HG03060 (cell line): ENCODE measurements around the gene CLEC12A.
"Not testable (repeated sequence)": the region's sequence is repeated elsewhere in the genome, so short reads cannot be mapped to it uniquely, and the experiment has no call there.

ENCODE experiments used
- ATAC-seq: cut with Tn5 transposase; IDR thresholded peaks from one replicate; pipeline ENCODE4 v1.9.1; 2021; ENCODE audit warnings: low read depth, moderate number of reproducible peaks; ENCODE audit not compliant: unreplicated experiment

CLEC12A gene

DNA sequence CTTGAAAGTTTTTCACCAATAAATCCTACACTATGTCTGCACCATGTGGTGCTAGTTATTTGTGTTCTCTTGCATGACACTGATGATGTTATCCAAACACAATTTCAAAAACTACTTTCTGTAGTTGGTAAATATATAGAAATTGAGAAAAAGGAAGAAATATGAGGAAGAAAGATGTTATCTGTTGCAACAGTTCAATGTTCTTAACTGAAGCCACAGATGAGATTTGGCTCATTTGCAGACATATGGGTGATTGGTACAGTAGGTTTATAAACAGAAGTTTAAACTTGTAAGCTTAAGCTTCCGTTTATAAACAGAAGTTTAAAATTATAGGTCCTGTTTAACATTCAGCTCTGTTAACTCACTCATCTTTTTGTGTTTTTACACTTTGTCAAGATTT lies at the start of gene CLEC12A:
Gene CLEC12A (plus strand): TSS at position 229 of the 400 bp plus-strand sequence. CDS start 188 bp downstream, outside the sequence.
- no peak for ATAC-seq

DNA sequence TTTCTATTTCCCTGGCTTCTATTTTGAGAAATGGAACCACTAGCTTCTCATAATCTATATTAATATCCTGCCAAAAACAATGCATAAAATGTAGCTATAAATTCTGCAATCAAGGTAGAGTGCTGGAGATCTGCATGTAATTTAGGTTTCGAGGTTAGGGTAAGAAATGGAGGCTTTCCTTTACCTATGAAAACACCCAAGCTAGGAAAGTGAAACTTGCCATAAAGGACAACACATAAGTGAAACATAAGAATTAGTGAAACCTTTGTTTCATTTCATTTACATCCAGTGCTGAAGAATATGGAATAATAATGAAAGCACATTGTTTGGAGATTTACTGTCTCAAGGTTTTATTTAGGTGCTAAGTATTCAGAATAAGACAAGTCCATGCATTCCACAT lies 48.8 kb upstream of the CLEC12A start:
- no peak for ATAC-seq

DNA sequence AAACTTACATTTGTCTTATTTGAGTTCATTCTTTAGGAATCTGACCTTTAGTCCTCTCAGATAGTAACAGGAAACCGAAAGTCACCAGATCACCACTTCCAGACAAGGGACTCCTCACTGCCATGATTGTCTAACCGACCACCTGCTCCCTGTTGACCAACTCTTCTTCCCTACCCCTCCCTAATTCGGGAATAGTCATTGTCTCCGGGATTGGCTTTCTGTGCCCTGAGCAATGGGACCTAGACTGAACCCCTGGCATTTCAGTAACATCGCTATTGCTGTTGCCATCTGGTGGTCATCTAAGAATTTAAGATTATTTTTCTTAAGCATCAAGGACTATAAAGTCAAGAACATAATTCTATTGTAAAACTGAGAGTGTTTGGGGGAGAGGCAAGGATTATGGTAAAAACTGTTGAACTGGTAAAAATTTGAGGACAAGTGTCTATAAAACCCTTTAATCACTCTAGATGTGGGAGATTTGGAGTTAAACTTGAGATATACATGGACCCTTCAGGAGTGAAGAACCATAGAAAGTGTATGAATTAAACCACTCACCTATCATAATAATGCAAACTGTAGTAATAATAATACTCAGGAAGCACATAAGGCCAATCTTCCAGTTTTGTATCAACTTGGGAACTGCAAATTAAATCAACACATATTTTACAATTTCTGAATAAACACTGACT lies 45.4 kb upstream of the CLEC12A start:
- no peak for ATAC-seq

DNA sequence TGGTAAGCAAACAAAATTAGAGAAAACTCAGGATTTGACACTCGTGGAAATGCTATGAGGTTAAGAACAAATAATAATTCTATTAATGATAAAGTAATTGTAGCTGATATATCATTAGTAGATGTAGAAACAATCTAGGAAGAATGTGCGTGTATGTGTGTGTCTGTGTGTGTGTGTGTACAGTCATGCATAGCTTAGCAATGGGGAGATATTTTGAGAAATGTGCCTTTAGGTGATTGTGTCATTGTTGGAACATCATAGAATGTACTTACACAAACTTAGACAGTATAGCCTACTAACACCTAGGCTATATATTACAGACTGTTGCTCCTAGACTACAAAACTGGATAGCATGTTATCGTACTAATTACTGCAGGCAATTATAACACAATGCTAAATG lies 44.3 kb upstream of the CLEC12A start:
- no peak for ATAC-seq

DNA sequence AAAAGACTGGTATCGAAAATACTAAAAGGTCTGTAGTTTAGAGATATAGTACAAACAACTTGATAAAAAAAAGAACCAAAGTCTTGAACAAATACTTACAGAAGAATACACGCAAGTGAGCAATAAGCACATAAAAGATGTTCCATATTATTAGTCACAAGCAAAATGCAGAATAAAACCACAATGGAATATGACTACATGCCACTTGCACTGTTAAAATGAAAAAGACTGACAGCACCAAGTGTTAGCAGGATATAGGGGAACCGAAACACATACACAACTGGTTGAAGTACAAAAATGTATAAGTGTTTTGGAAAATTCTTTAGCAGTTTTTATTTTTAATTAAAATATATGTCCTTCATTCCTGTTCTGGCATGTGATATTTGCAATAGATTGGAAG lies 42.6 kb upstream of the CLEC12A start:
- no peak for ATAC-seq

DNA sequence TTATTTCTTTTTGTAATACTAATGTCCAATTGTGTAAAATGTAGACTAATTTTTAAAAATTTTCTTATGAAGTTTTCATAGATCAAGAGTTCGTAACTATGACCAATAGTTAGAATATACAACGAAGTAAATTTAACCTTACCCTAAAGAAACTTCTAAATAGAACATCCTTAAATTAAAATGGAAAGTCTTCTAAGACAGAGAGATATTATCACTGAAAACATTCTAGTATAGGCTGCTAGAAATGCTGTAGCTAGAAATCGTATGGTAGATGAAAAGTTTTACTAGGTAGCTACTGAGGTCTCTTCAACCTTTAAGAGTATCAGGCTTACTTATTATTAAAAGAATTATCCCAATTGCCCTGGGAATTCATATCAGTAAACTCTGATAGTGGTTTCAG lies 40.0 kb upstream of the CLEC12A start:
- no peak for ATAC-seq

DNA sequence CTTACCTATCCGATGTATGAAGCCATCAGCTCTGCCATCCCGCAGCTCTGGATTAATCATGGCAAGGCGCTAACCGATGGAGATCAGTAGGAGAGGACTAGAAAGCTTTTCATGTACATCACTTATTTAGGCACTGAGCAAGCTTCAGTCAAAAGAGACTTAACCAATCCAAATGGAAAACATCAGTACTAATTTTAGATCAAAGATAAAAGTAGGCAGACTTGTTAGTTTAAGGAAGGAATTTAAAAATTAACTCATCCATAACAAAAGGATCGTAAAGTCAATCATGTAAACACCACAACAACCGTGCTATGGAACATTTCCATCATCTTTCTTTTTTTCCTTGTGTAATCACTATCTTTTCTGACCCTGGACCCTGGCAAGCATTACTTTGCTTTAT lies 38.9 kb upstream of the CLEC12A start, which contains the start of gene CLEC2A:
Gene CLEC2A (minus strand): TSS at position 101 of the 400 bp plus-strand sequence. CDS start 41 bp downstream, at position 60.
- ATAC-seq: no peak

DNA sequence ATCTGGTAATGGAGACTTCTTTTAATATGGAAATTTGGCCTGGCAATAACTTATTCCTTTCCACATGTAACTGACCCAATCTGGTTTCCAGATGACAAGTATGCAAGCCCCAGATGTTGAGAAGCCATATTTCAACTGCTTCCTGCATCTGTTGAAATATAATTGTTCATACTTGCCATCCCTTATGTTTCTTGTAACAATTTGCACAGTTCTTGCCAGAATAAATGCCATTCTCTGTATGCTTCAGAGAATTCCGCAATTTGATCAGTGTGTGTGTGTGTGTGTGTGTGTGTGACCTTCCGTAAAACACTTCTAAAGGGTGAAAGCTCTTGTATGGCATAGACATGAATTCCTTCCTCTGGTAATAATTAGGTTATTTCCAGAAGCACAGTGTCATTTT lies 37.3 kb upstream of the CLEC12A start:
- no peak for ATAC-seq

DNA sequence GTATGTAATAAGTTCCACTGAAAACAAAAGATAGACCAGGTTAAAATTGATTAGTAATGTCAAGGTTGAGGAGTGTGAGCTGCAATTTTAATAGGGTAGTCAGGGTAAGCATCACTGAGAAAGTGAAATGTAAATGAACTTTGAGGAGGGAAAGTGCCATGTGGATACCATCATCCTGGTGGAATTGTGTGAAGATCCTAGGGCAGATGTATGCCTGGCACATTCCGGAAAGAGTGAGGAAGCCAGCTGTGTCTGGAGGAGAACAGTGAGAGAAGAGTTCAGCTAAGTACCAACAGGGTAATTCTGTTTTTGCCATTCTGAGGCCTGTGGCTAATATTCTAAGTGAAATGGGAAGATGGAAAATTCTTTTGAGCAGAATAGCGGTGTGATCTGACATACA lies 36.2 kb upstream of the CLEC12A start:
- ATAC-seq: no peak

DNA sequence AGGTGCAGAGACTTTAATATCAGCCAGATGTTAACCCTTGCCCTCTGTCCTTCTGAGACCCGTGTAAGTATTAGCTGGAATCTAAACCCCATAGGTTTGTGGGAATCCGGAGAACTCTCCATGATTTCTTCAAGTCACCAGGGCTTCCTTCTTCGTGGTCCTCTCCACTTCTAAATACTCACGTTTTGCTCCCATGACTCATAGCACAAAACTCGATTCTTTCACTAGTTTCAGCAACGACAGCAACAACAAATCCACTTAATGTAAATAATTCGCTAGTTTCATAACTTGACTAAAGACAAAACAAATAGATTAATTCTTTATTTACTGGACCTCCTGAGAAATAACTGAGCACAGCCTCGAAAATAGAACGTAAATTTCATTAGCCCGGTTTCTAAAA lies 34.6 kb upstream of the CLEC12A start:
- no peak for ATAC-seq

DNA sequence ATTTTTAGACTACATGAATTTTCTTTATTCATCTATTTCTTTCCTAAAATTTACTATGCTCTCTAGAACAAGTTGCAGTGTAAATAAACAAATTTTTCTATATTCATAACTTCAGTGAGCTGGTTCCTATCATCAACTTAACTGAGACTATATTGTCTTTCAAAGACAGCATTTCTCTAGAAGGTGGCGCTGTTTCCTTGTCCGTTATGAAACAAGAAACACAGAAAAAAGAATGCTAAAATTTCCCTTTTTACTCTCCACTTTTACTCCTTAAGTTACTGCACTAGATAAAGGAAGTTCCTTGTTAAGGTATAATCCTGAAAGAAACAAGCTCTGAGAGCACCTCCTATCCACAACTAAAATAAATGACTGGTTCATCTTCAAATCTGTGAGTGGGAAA lies 30.8 kb upstream of the CLEC12A start:
- ATAC-seq: no peak

DNA sequence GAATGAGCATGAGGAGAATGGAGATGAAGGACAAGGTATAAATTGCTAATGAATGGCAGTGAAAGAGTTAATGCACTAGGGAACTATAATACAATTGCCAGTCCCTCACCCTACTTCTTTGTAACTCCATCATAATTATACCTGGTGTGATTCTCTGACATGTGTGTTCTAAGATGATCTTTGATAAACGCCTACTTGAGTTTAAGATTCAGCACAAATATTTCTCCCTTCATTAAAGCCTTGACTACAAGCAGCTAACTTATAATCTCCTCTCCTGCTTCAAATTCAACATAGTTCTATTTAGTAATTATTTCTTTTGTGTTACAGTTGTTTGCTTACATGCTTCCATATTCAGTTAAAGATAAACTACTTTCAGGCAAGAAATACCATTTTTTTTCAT lies 29.4 kb upstream of the CLEC12A start:
- ATAC-seq: no peak

DNA sequence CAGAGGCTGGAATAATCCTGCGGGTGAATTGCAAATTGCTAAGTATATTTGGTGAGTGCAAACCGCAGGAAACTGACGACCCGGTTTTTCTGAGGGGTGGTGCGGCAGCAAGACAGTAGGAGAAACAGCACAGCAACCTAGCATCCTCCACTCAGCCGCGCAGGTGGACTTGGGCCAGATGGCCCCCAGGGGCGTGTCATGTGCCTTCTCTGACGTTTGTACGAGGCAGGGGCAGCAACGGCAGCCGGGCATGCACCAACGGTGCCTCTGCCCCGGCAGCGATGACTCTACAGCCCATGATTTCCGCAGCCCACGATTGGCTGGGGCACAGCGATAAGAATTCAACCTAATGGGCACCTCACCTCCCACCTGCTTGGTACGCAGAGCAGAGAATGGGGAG lies 28.0 kb upstream of the CLEC12A start:
- no peak for ATAC-seq

DNA sequence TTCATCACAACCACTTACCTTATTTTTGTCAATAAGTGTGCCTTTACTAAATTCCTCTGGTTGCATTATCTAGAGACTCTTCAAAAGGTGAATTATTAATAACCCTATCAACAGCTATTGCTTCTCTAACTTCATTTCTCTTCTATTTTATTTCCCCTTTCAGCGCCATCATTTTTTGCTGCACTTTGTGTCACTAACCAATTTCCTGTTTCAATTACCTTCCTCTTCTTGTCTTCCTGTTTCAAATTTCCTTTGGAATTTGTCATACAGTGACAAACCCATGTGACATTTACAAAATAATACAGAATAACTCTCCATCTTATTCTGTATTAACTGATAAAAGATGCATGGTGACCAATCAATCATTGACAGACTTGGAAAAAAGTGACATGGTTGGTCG lies 26.8 kb upstream of the CLEC12A start:
- ATAC-seq: no peak

DNA sequence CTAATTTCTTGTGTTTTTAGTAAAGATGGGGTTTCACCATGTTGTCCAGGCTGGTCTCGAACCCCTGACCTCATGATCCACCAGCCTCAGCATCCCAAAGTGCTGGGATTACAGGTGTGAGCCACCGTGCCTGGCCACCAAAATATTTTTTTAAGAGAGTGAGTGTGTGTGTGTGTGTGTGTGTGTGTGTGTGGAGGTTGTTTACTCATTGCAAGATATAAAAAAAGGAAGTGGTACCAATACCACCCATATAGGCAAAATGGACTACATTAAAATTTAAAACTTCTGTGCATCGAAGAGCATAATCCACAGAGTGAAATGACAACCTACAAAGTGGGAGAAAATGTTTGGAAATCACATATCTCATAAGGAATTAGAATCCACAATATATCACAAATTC lies 23.5 kb upstream of the CLEC12A start:
- ATAC-seq: no peak

DNA sequence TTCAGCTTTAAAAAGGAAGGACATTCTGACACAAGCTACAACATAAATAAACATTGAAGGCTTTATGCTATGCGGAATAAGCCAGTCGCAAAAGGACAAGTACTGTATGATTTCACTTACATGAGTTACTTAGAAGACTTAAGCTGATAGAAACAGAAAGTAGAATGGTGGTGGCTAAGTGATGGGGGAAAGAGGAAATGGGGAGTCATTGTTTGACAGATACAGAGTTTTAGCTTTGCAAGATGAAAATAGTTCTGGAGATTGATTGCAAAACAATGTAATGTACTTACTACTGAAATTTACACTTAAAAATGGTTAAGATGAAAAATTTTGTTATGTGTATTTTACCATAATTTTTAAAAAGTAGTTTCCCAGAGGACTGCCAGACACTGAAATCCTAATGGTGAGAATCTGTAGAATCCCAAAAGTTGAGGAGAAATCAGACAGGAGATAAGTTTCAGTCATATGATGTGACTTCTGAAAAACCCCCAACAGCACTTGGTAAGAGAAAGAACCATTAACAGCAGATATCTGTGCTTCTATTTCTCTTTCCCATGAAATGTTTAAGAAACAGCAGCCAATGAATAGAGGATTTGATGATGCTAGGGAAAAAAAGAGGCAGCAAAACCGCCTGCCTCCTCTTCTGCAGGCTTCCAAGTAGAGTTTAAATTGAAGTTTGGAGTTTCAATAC lies 22.5 kb upstream of the CLEC12A start:
- ATAC-seq: peak; percentile 84

DNA sequence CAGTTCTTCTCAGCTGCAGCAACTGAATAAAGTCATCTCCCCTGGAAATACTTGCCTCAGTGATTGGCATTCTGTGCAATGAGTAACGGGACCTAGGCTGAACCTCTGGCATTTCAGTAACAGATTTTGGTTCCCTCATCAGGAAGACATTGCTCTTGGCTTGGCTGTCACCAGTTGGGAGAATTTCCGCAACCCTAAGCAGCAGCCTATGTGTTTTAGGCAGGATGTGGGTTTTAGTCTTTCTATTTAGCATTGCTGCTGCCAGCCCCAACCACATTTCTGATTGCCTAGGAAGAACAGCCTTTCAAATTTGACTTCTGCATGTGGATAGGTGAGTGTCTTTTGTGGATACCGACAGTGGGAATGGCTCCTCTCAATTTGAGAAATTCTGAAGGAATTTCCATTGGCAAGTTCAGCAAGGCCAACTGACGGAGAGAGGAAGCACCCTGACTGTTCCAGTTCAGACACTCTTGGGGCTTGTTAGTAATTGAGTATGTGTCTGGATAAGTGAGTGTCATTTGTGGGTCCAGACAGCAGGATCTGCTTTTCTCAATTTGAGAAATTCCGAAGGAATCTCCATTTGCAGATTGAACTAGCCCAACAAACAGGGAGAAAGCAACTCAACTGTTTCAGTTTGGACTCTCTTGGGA lies 20.1 kb upstream of the CLEC12A start:
- no peak for ATAC-seq

DNA sequence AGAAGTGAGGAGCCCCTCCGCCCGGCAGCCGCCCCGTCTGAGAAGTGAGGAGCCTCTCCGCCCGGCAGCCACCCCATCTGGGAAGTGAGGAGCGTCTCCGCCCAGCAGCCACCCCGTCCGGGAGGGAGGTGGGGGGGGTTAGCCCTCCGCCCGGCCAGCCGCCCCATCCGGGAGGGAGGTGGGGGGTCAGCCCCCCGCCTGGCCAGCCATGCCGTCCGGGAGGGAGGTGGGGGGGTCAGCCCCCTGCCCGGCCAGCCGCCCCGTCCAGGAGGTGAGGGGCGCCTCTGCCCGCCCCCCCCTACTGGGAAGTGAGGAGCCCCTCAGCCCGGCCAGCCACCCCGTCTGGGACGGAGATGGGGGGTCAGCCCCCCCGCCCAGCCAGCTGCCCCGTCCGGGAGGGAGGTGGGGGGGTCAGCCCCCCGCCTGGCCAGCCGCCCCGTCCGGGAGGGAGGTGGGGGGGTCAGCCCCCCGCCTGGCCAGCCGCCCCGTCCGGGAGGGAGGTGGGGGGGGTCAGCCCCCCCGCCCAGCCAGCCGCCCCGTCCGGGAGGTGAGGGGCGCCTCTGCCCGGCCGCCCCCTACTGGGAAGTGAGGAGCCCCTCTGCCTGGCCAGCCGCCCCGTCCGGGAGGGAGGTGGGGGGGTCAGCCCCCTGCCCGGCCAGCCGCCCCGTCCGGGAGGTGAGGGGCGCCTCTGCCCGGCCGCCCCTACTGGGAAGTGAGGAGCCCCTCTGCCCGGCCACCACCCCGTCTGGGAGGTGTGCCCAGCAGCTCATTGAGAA lies 18.1 kb upstream of the CLEC12A start:
- not testable (repeated sequence) for ATAC-seq

DNA sequence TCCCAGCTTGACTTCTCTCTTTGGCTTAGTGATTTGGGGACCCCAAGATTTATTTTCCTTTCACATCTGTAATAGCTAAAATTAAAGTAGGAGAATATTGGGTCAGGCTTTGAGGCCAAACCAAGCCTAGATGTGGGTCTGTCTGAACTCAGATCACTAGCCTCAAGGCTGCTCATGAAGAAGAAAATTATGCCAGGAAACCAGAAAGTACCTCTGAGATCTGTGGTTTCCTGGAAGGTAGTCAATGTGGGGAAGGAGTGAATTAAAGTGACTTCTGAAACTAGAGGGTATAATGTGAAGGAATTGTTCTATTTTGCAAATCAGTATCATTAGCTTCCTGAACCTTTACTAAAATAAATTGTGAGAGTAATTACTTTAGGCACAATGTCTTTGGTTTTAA lies 13.4 kb upstream of the CLEC12A start:
- ATAC-seq: no peak

DNA sequence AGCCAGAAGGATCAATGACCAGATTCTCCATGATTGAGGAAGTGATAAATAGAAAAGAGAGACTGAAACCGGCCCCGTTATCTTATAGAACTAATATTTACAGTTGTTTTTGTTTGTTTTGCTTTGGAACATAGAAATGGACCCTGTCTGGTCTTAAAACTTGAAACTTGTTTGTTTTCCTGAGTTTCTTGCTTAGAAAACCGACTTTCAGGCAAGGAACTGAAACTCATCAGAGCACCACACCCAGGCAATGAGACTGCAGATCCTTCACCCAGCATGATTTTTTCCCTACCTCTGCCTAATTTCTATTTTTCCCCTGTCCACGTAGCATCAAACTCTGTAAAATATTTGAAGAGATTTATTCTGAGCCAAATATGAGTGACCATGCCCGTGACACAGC lies 10.6 kb upstream of the CLEC12A start:
- no peak for ATAC-seq

DNA sequence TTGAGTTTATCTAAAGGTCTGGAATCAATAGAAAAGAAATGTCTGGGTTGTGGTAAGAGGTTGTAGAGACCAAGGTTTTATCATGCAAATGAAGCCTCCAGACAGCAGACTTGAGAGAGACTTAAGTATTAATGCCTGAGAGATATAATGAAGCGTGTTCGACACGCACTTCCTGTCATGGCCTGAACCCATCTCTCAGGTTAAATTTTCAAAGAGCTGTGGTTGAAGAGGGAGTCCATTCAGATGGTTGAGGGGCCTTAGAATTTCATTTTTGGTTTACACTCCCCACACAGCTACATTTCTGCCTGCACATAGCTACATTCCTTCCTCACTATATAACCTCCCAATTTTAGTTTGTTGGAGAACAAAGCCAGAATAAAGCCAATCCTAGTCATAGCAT lies 10.1 kb upstream of the CLEC12A start:
- ATAC-seq: no peak
